Endothelial cell of umbilical vein (primary cell): ENCODE results near the gene TMTC4. TPM values are rescaled to one million over a fixed set of nuclear protein-coding genes. Genes with fewer than 3 reads are reported as not detected.
A peak's percentile ranks its signal among the peaks of the same experiment; 100 is the strongest.

Experiments used
- BruUV-seq: library from RNA; stranded (reverse); fragments of 400-500 nt; replicated peaks from 2 replicates; lab custom pipeline; 2021; lab: Mats Ljungman, UMichigan
- CTCF ChIA-PET: fragments of 300-600, 350-600 bp; sonication (Branson Sonifier 250); formaldehyde crosslinking; loops from one replicate; lab custom pipeline; 2021; ENCODE audit warnings: antibody characterized with exemption, inconsistent platforms; lab: Charles Lee
- POLR2A ChIA-PET: fragments of 300-600, 350-600 bp; sonication (Branson Sonifier 250); formaldehyde crosslinking; loops from one replicate; lab custom pipeline; 2021; ENCODE audit warnings: antibody characterized with exemption, inconsistent platforms; lab: Charles Lee
- DNase-seq: peaks from one replicate; pipeline ENCODE4 v3.0.0-alpha.2; 2011; ENCODE audit warnings: low read depth, low spot score
- FAIRE-seq: peaks from 2 replicates; lab custom pipeline; 2011; peaks lifted over from hg19 to GRCh38; lab: Jason Lieb, UNC
- H2AFZ ChIP-seq: 2 replicates; pipeline ENCODE4 v1.6.0; 2012; ENCODE audit warnings: low read depth, low read length, control low read depth, inconsistent platforms
- H3K27ac ChIP-seq: 2 replicates; pipeline ENCODE4 v1.5.1; 2011; ENCODE audit warnings: low read depth, mild to moderate bottlenecking, control low read depth, low read length, moderate library complexity; ENCODE audit not compliant: insufficient read depth
- H3K27me3 ChIP-seq, 2 experiments: 2 replicates each; pipeline versions ENCODE4 v1.6.0 to v1.6.1; 2011; ENCODE audit warnings: low read length in 2 of 2, mixed read lengths in 1 of 2; ENCODE audit not compliant: control insufficient read depth in 2 of 2, insufficient read depth in 2 of 2
- H3K36me3 ChIP-seq, 2 experiments: 2 replicates in 1 of 2; 3 replicates in 1 of 2; pipeline ENCODE4 v1.5.1; 2011; ENCODE audit warnings: low read length in 2 of 2, mild to moderate bottlenecking in 1 of 2, moderate library complexity in 1 of 2; ENCODE audit not compliant: control insufficient read depth in 2 of 2, insufficient read depth in 2 of 2; ENCODE audit errors: extremely low read depth in 1 of 2
- H3K4me1 ChIP-seq: 3 replicates; pipeline ENCODE4 v1.5.1; 2011; ENCODE audit warnings: mild to moderate bottlenecking, low read length; ENCODE audit not compliant: control insufficient read depth, insufficient read depth; ENCODE audit errors: extremely low read depth
- H3K4me2 ChIP-seq: 2 replicates; pipeline ENCODE4 v1.6.1; 2011; ENCODE audit warnings: low read length, control low read depth, mixed read lengths; ENCODE audit not compliant: insufficient read depth
- H3K4me3 ChIP-seq, 3 experiments: fragments of 200-600 bp in 1 of 3; sonication (generic), shearing (Covaris generic) in 1 of 3; replicated peaks in 1 of 3; 2 replicates each; pipeline ENCODE4 v1.5.1; 2011 to 2016; ENCODE audit warnings: control low read depth in 3 of 3, low read length in 3 of 3, mild to moderate bottlenecking in 2 of 3, inconsistent platforms in 1 of 3, low read depth in 1 of 3, moderate library complexity in 1 of 3; ENCODE audit not compliant: insufficient read depth in 1 of 3
- H3K79me2 ChIP-seq: 2 replicates; pipeline ENCODE4 v1.6.0; 2012; ENCODE audit warnings: low read length, inconsistent platforms; ENCODE audit not compliant: control insufficient read depth, insufficient read depth
- H3K9ac ChIP-seq: replicated peaks from 2 replicates; pipeline ENCODE3; 2011; ENCODE audit warnings: low read length, control low read depth; ENCODE audit not compliant: insufficient read depth; ENCODE audit errors: extremely low read depth
- H3K9me1 ChIP-seq: replicated peaks from 3 replicates; pipeline ENCODE4 v1.6.0; 2011; ENCODE audit warnings: mild to moderate bottlenecking, low read length; ENCODE audit not compliant: control insufficient read depth, insufficient read depth; ENCODE audit errors: extremely low read depth
- H3K9me3 ChIP-seq: replicated peaks from 2 replicates; pipeline ENCODE4 v1.5.1; 2012; ENCODE audit warnings: low read length, inconsistent platforms; ENCODE audit not compliant: control insufficient read depth, insufficient read depth
- H4K20me1 ChIP-seq: replicated peaks from 2 replicates; pipeline ENCODE3; 2011; ENCODE audit warnings: mild to moderate bottlenecking, low read length; ENCODE audit not compliant: control insufficient read depth, insufficient read depth; ENCODE audit errors: extremely low read depth
- CTCF ChIP-seq, 2 donors: IDR thresholded peaks; 1 replicate in 1 of 2; 2 replicates in 1 of 2; pipeline ENCODE4 v1.5.1; 2011; ENCODE audit warnings: low read length in 2 of 2, mild to moderate bottlenecking in 2 of 2, moderate library complexity in 2 of 2, control low read depth in 1 of 2, inconsistent platforms in 1 of 2, low read depth in 1 of 2; ENCODE audit not compliant: insufficient read depth in 1 of 2; ENCODE audit errors: extremely low read depth in 1 of 2
- EZH2 ChIP-seq: IDR thresholded peaks from 2 replicates; pipeline ENCODE4 v1.6.1; 2012; ENCODE audit warnings: borderline replicate concordance, low read depth, mild to moderate bottlenecking, moderate library complexity, low read length, inconsistent platforms; ENCODE audit not compliant: severe bottlenecking
- FOS ChIP-seq: IDR thresholded peaks from 2 replicates; pipeline ENCODE4 v1.6.1; 2011; ENCODE audit warnings: mild to moderate bottlenecking, low read length, moderate library complexity, borderline replicate concordance; ENCODE audit not compliant: insufficient read depth
- GATA2 ChIP-seq: IDR thresholded peaks from 2 replicates; pipeline ENCODE4 v1.7.0; 2011; ENCODE audit warnings: low read depth, mild to moderate bottlenecking, moderate library complexity, mixed read lengths, low read length; ENCODE audit not compliant: insufficient read length, insufficient read depth
- JUN ChIP-seq: IDR thresholded peaks from 2 replicates; pipeline ENCODE4 v1.6.1; 2011; ENCODE audit warnings: borderline replicate concordance, low read depth; ENCODE audit not compliant: insufficient read length, insufficient read depth
- dilution Hi-C: fragments of 300-500 bp; cut with MboI; formaldehyde crosslinking; loops from one replicate; pipeline ENCODE4 v1.15.0; 2019; ENCODE audit warnings: low sequenced_read_pairs; ENCODE audit not compliant: extremely low pct_ligation_motif_present
- intact Hi-C: fragments of 100-400 bp; cut with micrococcal nuclease; formaldehyde crosslinking; loops from one replicate; pipeline ENCODE4 v1.10.0; 2022
- polyA plus RNA-seq, 4 experiments: library from polyadenylated mRNA; depleted of rRNA in 3 of 4; stranded (reverse) in 3 of 4; unstranded in 1 of 4; fragments of >200 nt; gene quantifications; 2 replicates each; pipeline versions ENCODE4 v1.2.1 to v1.2.3, GENCODE V29; 2011 to 2012; ENCODE audit warnings: missing spikeins in 1 of 4
- total RNA-seq: library from RNA; stranded (reverse); gene quantifications from 2 replicates; pipeline ENCODE4 v1.2.3, GENCODE V29; 2021
- TF ChIP-seq, protein P1 (sequence below): IDR thresholded peaks from 2 replicates; pipeline ENCODE4 v1.6.1; 2011; ENCODE audit not compliant: insufficient read depth, insufficient read length

The TMTC4 gene
- total and polyA plus RNA-seq, 2 donors (not counting 3 experiments of a cell fraction or from before 2014, with no cell fraction given): 24.6 to 31.9 TPM

DNA sequence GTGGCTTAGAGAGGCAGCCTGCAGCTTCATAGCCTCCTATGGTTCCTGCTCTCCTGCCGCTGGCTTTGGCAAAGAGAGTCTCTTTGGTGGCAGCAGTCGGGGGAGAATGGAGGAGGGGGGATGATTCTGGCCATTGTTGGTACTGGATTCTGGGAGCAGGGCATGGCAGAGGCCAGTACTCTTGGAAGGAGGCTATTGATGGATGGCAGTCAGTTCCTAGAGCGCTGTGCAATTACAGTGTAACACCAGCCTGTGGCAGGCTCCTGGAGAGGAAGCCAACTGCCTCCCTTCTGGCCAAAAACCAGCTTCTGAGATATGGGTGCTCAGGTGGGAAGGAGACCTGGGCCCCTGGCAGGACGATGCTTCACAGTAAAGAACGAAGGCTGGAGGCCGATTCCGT lies 47.9 kb upstream of the TMTC4 start:
- H3K36me3 ChIP-seq: no peaks in the 10 kb centered on the region
- CTCF ChIA-PET: interaction anchor here (0.6 to 5.5 kb wide), 28 partner anchors 8 to 1833 kb away, joined by 3 to 66 read pairs (median 4); no protein-coding TSS in a partner anchor
- intact Hi-C loops (loop anchor here (1.0 to 5.0 kb wide), 5 partner anchors 149 to 750 kb away; no protein-coding TSS in a partner anchor), dilution Hi-C loops (no loop called here)
- H3K9me1 ChIP-seq: no peaks in the 10 kb centered on the region
- POLR2A ChIA-PET: no interaction called here
- no peaks in the 10 kb centered on the region for H4K20me1 ChIP-seq
- no peaks in the 10 kb centered on the region for H3K27me3 ChIP-seq
- no peaks in the 10 kb centered on the region for H3K4me1 ChIP-seq
- no peak for TF ChIP-seq CTCF (IDR thresholded peaks at IDR 0.05; ENCODE audit: extremely low read depth in 1 of 2, insufficient read depth in 1 of 2, low read depth in 1 of 2, low read length in 2 of 2)
- DNase-seq: no peak
- H3K9me3 ChIP-seq: no peaks in the 10 kb centered on the region
- FAIRE-seq: no peak
- no peak overlapping the region for H3K27ac ChIP-seq
- BruUV-seq: no TSS peak
- H3K4me2 ChIP-seq: no peak overlapping the region
- no peak overlapping the region for H3K4me3 ChIP-seq
- H2AFZ ChIP-seq: no peak overlapping the region
- H3K79me2 ChIP-seq: no peaks in the 10 kb centered on the region
- no peak overlapping the region for H3K9ac ChIP-seq

- TF ChIP-seq JUN (no peak), EZH2 (no peak), FOS (no peak), GATA2 (no peak), CTCF (IDR thresholded peaks at IDR 0.05; ENCODE audit: extremely low read depth in 1 of 2, insufficient read depth in 1 of 2, low read depth in 1 of 2, low read length in 2 of 2) (peak; percentile 64 to 69)
- TF ChIP-seq, protein P1, sequence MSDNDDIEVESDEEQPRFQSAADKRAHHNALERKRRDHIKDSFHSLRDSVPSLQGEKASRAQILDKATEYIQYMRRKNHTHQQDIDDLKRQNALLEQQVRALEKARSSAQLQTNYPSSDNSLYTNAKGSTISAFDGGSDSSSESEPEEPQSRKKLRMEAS: no peak
Measured at GRCh38 chr13:100721885-100722512, 47.4 kb upstream of the TMTC4 start.

More at GRCh38 chr13:100721885-100722512, 47.4 kb upstream of the TMTC4 start:
- H2AFZ ChIP-seq: no peak overlapping the region
- BruUV-seq: no TSS peak
- no peaks in the 10 kb centered on the region for H3K9me3 ChIP-seq
- H4K20me1 ChIP-seq: no peaks in the 10 kb centered on the region
- no peaks in the 10 kb centered on the region for H3K9me1 ChIP-seq
- H3K4me1 ChIP-seq: no peaks in the 10 kb centered on the region
- FAIRE-seq (peak; percentile 62), DNase-seq (peak; percentile 55)
- H3K36me3 ChIP-seq: no peaks in the 10 kb centered on the region
- dilution Hi-C loops: no loop called here
- no peak overlapping the region for H3K4me2 ChIP-seq
- H3K9ac ChIP-seq: no peak overlapping the region
- intact Hi-C loops: loop anchor here (1.0 to 5.0 kb wide), 5 partner anchors 149 to 750 kb away; no protein-coding TSS in a partner anchor
- POLR2A ChIA-PET: no interaction called here
- no peak overlapping the region for H3K27ac ChIP-seq
- H3K4me3 ChIP-seq: no peak overlapping the region
- no peaks in the 10 kb centered on the region for H3K27me3 ChIP-seq
- H3K79me2 ChIP-seq: no peaks in the 10 kb centered on the region
- CTCF ChIA-PET: interaction anchor here (0.6 to 5.5 kb wide), 27 partner anchors 8 to 1834 kb away, joined by 3 to 66 read pairs (median 4); no protein-coding TSS in a partner anchor
